H9 (cell line): ENCODE results near the gene EHF. TPM values are rescaled to one million over a fixed set of nuclear protein-coding genes. Genes with fewer than 3 reads are reported as not detected.

Experiments
- DNase-seq: peaks from one replicate; pipeline ENCODE4 v3.0.0-alpha.2; 2017
- H2AFZ ChIP-seq: one replicate; pipeline ENCODE4 v1.6.1; 2013; ENCODE audit warnings: mild to moderate bottlenecking, low read length, control low read depth, moderate library complexity
- H2AK5ac ChIP-seq: 2 replicates; pipeline ENCODE4 v1.6.1; 2013; ENCODE audit warnings: low read length, control low read depth, mixed read lengths; ENCODE audit not compliant: insufficient read length
- H2BK120ac ChIP-seq: one replicate; pipeline ENCODE4 v1.6.1; 2013; ENCODE audit warnings: low read depth, mild to moderate bottlenecking, low read length, control low read depth, inconsistent platforms; ENCODE audit not compliant: poor library complexity, severe bottlenecking
- H2BK12ac ChIP-seq: 2 replicates; pipeline ENCODE4 v1.6.1; 2013; ENCODE audit warnings: low read length, control low read depth, mixed read lengths, low read depth; ENCODE audit not compliant: insufficient read length
- H2BK15ac ChIP-seq: 2 replicates; pipeline ENCODE4 v1.6.1; 2013; ENCODE audit warnings: low read depth, low read length, control low read depth
- H2BK20ac ChIP-seq: one replicate; pipeline ENCODE4 v1.6.1; 2013; ENCODE audit warnings: low read depth, mild to moderate bottlenecking, low read length, control low read depth, inconsistent platforms; ENCODE audit not compliant: poor library complexity, severe bottlenecking
- H2BK5ac ChIP-seq: 2 replicates; pipeline ENCODE4 v1.6.1; 2013; ENCODE audit warnings: low read length, control low read depth, mixed read lengths; ENCODE audit not compliant: insufficient read length
- H3K14ac ChIP-seq: 2 replicates; pipeline ENCODE4 v1.6.1; 2013; ENCODE audit warnings: low read length, control low read depth; ENCODE audit not compliant: insufficient read depth
- H3K18ac ChIP-seq: 2 replicates; pipeline ENCODE4 v1.6.1; 2013; ENCODE audit warnings: low read depth, mild to moderate bottlenecking, mixed read lengths, low read length, control low read depth; ENCODE audit not compliant: insufficient read length
- H3K23ac ChIP-seq: 2 replicates; pipeline ENCODE4 v1.6.1; 2013; ENCODE audit warnings: low read length, control low read depth, mixed read lengths, low read depth; ENCODE audit not compliant: insufficient read length
- H3K23me2 ChIP-seq: 2 replicates; pipeline ENCODE4 v1.6.1; 2013; ENCODE audit warnings: low read depth, mild to moderate bottlenecking, mixed read lengths, low read length, control low read depth; ENCODE audit not compliant: insufficient read length, poor library complexity, severe bottlenecking
- H3K27ac ChIP-seq: 2 replicates; pipeline ENCODE4 v1.5.1; 2013; ENCODE audit warnings: low read length, control low read depth, mixed read lengths, low read depth; ENCODE audit not compliant: insufficient read length
- H3K27me3 ChIP-seq: 2 replicates; pipeline ENCODE4 v1.6.1; 2013; ENCODE audit warnings: low read length, control low read depth, inconsistent platforms; ENCODE audit not compliant: insufficient read depth
- H3K4ac ChIP-seq: 2 replicates; pipeline ENCODE4 v1.6.1; 2013; ENCODE audit warnings: low read depth, mild to moderate bottlenecking, control low read depth, inconsistent platforms, low read length, moderate library complexity
- H3K4me1 ChIP-seq: 2 replicates; pipeline ENCODE4 v1.6.1; 2013; ENCODE audit warnings: low read length, control low read depth, inconsistent platforms; ENCODE audit not compliant: insufficient read depth
- H3K4me2 ChIP-seq: 2 replicates; pipeline ENCODE4 v1.6.1; 2013; ENCODE audit warnings: low read length, control low read depth, mixed read lengths; ENCODE audit not compliant: insufficient read length, insufficient read depth
- H3K56ac ChIP-seq: 2 replicates; pipeline ENCODE4 v1.6.1; 2013; ENCODE audit warnings: low read depth, mild to moderate bottlenecking, mixed read lengths, low read length, control low read depth; ENCODE audit not compliant: insufficient read length
- H3K79me1 ChIP-seq: 2 replicates; pipeline ENCODE4 v1.6.1; 2013; ENCODE audit warnings: low read depth, mild to moderate bottlenecking, moderate library complexity, low read length, control low read depth, inconsistent platforms; ENCODE audit not compliant: insufficient read depth, poor library complexity, severe bottlenecking
- H3K79me2 ChIP-seq: 2 replicates; pipeline ENCODE4 v1.6.1; 2013; ENCODE audit warnings: low read length, control low read depth, inconsistent platforms; ENCODE audit not compliant: insufficient read depth
- H3K9ac ChIP-seq: 2 replicates; pipeline ENCODE4 v1.6.1; 2013; ENCODE audit warnings: low read length, control low read depth, mixed read lengths; ENCODE audit not compliant: insufficient read length; ENCODE audit errors: extremely low read depth
- H3K9me3 ChIP-seq: one replicate; pipeline ENCODE4 v1.6.1; 2013; ENCODE audit warnings: low read depth, low read length, inconsistent platforms; ENCODE audit not compliant: control insufficient read depth
- H3T11ph ChIP-seq: one replicate; pipeline ENCODE4 v1.6.1; 2013; ENCODE audit warnings: mild to moderate bottlenecking, low read length, control low read depth, inconsistent platforms
- H4K20me1 ChIP-seq: one replicate; pipeline ENCODE4 v1.6.1; 2013; ENCODE audit not compliant: control insufficient read depth, insufficient read length, insufficient read depth
- H4K5ac ChIP-seq: 2 replicates; pipeline ENCODE4 v1.6.1; 2013; ENCODE audit warnings: low read depth, mild to moderate bottlenecking, mixed read lengths, low read length, control low read depth; ENCODE audit not compliant: insufficient read length
- H4K8ac ChIP-seq: replicated peaks from 2 replicates; pipeline ENCODE4 v1.6.1; 2013; ENCODE audit warnings: low read length, control low read depth, mixed read lengths, low read depth; ENCODE audit not compliant: insufficient read length
- H4K91ac ChIP-seq: 2 replicates; pipeline ENCODE4 v1.6.1; 2013; ENCODE audit warnings: low read depth, mild to moderate bottlenecking, moderate library complexity, mixed read lengths, low read length, control low read depth; ENCODE audit not compliant: insufficient read length
- H3K27ac Mint-ChIP-seq, 3 experiments: 2 replicates in 2 of 3; 3 replicates in 1 of 3; pipeline ENCODE4 v1.8.0; 2020 to 2021; ENCODE audit warnings: mixed read lengths in 3 of 3, mild to moderate bottlenecking in 1 of 3, moderate library complexity in 1 of 3
- H3K27me3 Mint-ChIP-seq: 2 replicates; pipeline ENCODE4 v1.8.0; 2021; ENCODE audit warnings: low read depth, mild to moderate bottlenecking, moderate library complexity, mixed read lengths
- H3K36me3 Mint-ChIP-seq, 3 experiments: 2 replicates in 2 of 3; 3 replicates in 1 of 3; pipeline ENCODE4 v1.8.0; 2020 to 2021; ENCODE audit warnings: low read depth in 3 of 3, mixed read lengths in 3 of 3; ENCODE audit not compliant: insufficient read depth in 1 of 3
- H3K4me1 Mint-ChIP-seq, 2 experiments: 2 replicates each; pipeline ENCODE4 v1.8.0; 2020; ENCODE audit warnings: mixed read lengths in 2 of 2
- H3K4me3 Mint-ChIP-seq, 2 experiments: 2 replicates in 1 of 2; 3 replicates in 1 of 2; pipeline ENCODE4 v1.8.0; 2020 to 2021; ENCODE audit warnings: mild to moderate bottlenecking in 2 of 2, mixed read lengths in 2 of 2, moderate library complexity in 1 of 2
- H3K9me3 Mint-ChIP-seq, 2 experiments: 2 replicates in 1 of 2; 3 replicates in 1 of 2; pipeline ENCODE4 v1.8.0; 2020; ENCODE audit warnings: mild to moderate bottlenecking in 2 of 2, mixed read lengths in 2 of 2, moderate library complexity in 1 of 2
- WGBS: extraction: QIAGEN DNeasy Blood & Tissue Kit; methylation state at CpG from one replicate; pipeline ENCODE4 v1.1.7; 2013; ENCODE audit warnings: missing lambda C conversion rate, low lambda C conversion rate, mixed read lengths; ENCODE audit not compliant: insufficient read length; ENCODE audit errors: extremely low coverage; 5-methylcytosine and 5-hydroxymethylcytosine counted together
- total RNA-seq: library from RNA; stranded (reverse); gene quantifications from 2 replicates; pipeline ENCODE4 v1.2.1, GENCODE V29; 2021
- TF ChIP-seq, protein P1 (sequence below): fragments of 200-600 bp; sonication (generic); conservative IDR thresholded peaks from 3 replicates; pipeline ENCODE4 v1.8.0; 2021; ENCODE audit warnings: antibody characterized with exemption, mild to moderate bottlenecking

Gene EHF
- total RNA-seq, 1 experiment from 2014 or later = not detected

DNA sequence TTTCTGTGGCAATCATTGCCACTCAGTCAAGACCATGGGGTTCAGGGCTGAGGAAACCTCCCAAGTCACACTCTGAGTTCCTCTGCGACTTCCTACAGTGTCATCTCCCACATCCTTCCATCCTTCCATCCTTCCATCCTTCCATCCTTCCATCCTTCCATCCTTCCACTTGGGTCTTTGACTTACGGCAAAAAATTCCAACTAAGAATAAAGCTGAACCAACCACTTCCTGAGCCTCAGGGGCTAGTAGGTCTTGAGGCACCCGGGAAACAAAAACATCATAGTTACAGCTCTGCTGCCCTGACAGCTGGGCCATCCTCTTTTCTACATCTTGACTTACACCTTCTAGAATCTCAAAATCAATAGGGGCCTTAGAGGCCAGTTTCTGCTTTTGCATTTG lies 32.1 kb downstream of the EHF start:
- Histone ChIP-seq H2BK120ac (no peak overlapping the region), H4K5ac (no peak overlapping the region), H3K4me2 (no peak overlapping the region), H3K9me3 (no peaks in the 10 kb centered on the region), H2AFZ (no peak overlapping the region), H2AK5ac (no peak overlapping the region), H2BK20ac (no peak overlapping the region), H3K23ac (no peak overlapping the region), H3K9ac (no peak overlapping the region), H3T11ph (no peak overlapping the region), H2BK12ac (no peak overlapping the region), H3K27me3 (no peaks in the 10 kb centered on the region), H3K79me2 (no peaks in the 10 kb centered on the region), H3K18ac (no peak overlapping the region), H2BK15ac (no peak overlapping the region), H3K27ac (no peak overlapping the region), H4K20me1 (no peaks in the 10 kb centered on the region), H3K14ac (no peak overlapping the region), H2BK5ac (no peak overlapping the region), H3K4ac (no peak overlapping the region), H3K23me2 (no peaks in the 10 kb centered on the region), H3K4me1 (peaks cover 7% of the 10 kb centered on the region), H4K8ac (no peak overlapping the region), H4K91ac (no peak overlapping the region), H3K79me1 (no peaks in the 10 kb centered on the region), H3K56ac (no peak overlapping the region)
- DNase-seq = no peak
- Mint-ChIP-seq H3K9me3 (no peaks in the 10 kb centered on the region; a peak in 1 of 5 replicates), H3K36me3 (no peaks in the 10 kb centered on the region; a peak in 2 of 7 replicates), H3K27ac (no peak overlapping the region; a peak in 1 of 7 replicates), H3K27me3 (peaks cover 1% of the 10 kb centered on the region; the same call in 1 of the 2 replicates), H3K4me3 (no peak overlapping the region), H3K4me1 (peaks cover 53 to 56% of the 10 kb centered on the region in 2 experiments)
- WGBS = no CpG with 5 or more reads among the region's 3 CpGs
- TF ChIP-seq, protein P1, sequence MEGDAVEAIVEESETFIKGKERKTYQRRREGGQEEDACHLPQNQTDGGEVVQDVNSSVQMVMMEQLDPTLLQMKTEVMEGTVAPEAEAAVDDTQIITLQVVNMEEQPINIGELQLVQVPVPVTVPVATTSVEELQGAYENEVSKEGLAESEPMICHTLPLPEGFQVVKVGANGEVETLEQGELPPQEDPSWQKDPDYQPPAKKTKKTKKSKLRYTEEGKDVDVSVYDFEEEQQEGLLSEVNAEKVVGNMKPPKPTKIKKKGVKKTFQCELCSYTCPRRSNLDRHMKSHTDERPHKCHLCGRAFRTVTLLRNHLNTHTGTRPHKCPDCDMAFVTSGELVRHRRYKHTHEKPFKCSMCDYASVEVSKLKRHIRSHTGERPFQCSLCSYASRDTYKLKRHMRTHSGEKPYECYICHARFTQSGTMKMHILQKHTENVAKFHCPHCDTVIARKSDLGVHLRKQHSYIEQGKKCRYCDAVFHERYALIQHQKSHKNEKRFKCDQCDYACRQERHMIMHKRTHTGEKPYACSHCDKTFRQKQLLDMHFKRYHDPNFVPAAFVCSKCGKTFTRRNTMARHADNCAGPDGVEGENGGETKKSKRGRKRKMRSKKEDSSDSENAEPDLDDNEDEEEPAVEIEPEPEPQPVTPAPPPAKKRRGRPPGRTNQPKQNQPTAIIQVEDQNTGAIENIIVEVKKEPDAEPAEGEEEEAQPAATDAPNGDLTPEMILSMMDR = no peak
